ENCODE measurements around the gene KCNQ1.

DNA sequence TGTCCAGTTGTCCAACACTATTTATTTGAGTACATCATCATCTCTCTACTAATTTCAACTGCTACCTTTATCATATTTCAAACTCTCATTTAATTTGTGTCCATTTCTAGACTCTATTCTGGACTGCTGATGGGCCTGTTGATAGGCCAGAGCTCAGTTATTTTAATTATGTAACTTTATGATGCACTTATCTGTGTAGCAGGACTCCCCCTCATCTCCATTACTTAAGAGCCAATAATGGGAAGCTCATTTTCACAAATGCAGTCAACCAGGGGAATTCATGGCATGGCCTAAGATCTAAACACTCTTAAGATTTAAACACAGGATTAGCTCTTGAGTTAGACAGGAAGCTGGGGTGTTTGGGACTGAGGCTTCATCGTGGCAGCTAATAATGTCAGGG is 233.6 kb downstream of the KCNQ1 start:
- no peak for TF ChIP-seq RAD21 (CRISPR knock-in tag; IDR thresholded peaks at IDR 0.05)
- TF ChIP-seq EZH2 (conservative IDR thresholded peaks at IDR 0.05; ENCODE audit: low read depth, low read length): no peak
- no peak for TF ChIP-seq NCOA1 (CRISPR knock-in tag; IDR thresholded peaks at IDR 0.05)
- TF ChIP-seq, protein P1, sequence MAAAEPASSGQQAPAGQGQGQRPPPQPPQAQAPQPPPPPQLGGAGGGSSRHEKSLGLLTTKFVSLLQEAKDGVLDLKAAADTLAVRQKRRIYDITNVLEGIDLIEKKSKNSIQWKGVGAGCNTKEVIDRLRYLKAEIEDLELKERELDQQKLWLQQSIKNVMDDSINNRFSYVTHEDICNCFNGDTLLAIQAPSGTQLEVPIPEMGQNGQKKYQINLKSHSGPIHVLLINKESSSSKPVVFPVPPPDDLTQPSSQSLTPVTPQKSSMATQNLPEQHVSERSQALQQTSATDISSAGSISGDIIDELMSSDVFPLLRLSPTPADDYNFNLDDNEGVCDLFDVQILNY (CRISPR knock-in tag; conservative IDR thresholded peaks at IDR 0.05): no peak
- no peak for TF ChIP-seq SRF (IDR thresholded peaks at IDR 0.05; ENCODE audit: low read depth, low read length)
- TF ChIP-seq, protein P2, sequence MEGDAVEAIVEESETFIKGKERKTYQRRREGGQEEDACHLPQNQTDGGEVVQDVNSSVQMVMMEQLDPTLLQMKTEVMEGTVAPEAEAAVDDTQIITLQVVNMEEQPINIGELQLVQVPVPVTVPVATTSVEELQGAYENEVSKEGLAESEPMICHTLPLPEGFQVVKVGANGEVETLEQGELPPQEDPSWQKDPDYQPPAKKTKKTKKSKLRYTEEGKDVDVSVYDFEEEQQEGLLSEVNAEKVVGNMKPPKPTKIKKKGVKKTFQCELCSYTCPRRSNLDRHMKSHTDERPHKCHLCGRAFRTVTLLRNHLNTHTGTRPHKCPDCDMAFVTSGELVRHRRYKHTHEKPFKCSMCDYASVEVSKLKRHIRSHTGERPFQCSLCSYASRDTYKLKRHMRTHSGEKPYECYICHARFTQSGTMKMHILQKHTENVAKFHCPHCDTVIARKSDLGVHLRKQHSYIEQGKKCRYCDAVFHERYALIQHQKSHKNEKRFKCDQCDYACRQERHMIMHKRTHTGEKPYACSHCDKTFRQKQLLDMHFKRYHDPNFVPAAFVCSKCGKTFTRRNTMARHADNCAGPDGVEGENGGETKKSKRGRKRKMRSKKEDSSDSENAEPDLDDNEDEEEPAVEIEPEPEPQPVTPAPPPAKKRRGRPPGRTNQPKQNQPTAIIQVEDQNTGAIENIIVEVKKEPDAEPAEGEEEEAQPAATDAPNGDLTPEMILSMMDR (CRISPR knock-in tag; IDR thresholded peaks at IDR 0.05): no peak
- no peak for TF ChIP-seq EEA1 (CRISPR knock-in tag; IDR thresholded peaks at IDR 0.05; ENCODE audit: borderline replicate concordance)
- no peak for TF ChIP-seq BHLHE40 (IDR thresholded peaks at IDR 0.05; ENCODE audit: low read length)
- TF ChIP-seq GTF2F1 (IDR thresholded peaks at IDR 0.05; ENCODE audit: low read length): no peak

All from HepG2 (cell line).